Breast epithelium (tissue), 3 donors: ENCODE measurements around the gene NCK2.

Experiments used
- CTCF ChIP-seq, 3 donors: fragments of 450-650 bp; IDR thresholded peaks; one replicate each; pipeline ENCODE4 v1.5.1; 2016 to 2017; ENCODE audit warnings: antibody characterized with exemption in 3 of 3, mild to moderate bottlenecking in 3 of 3, moderate library complexity in 3 of 3
- POLR2A ChIP-seq: fragments of 450-650 bp; IDR thresholded peaks from one replicate; pipeline ENCODE4 v1.6.1; 2016; ENCODE audit warnings: antibody characterized with exemption, mild to moderate bottlenecking, moderate library complexity
- POLR2AphosphoS5 ChIP-seq, 3 donors: sonication (generic); formaldehyde crosslinking; IDR thresholded peaks; one replicate each; pipeline ENCODE4 v1.6.1; 2017; ENCODE audit warnings: antibody characterized with exemption in 3 of 3

GRCh38 chr2:105723431-105723830 lies 21.3 kb upstream of the NCK2 start:
- TF ChIP-seq POLR2AphosphoS5 (IDR thresholded peaks at IDR 0.05) (no peak), CTCF (IDR thresholded peaks at IDR 0.05) (no peak), POLR2A (no peak)
